ENCODE data around the gene STX7.

Gene STX7

GRCh38 chr6:132401618-132402285, 111.2 kb downstream of the STX7 start (continued):
- TF ChIP-seq GLIS1 (tag by site-specific recombination; IDR thresholded peaks at IDR 0.05): no peak
- no peak for TF ChIP-seq HOXD13 (CRISPR knock-in tag; IDR thresholded peaks at IDR 0.05; ENCODE audit: borderline replicate concordance)
- TF ChIP-seq ZNF394 (tag by site-specific recombination; IDR thresholded peaks at IDR 0.05; ENCODE audit: borderline replicate concordance): no peak
- no peak for TF ChIP-seq ZBTB1 (tag by site-specific recombination; IDR thresholded peaks at IDR 0.05)
- no peak for TF ChIP-seq KLF10 (tag by site-specific recombination; IDR thresholded peaks at IDR 0.05)
- no peak for TF ChIP-seq MZF1 (tag by site-specific recombination; IDR thresholded peaks at IDR 0.05; ENCODE audit: borderline replicate concordance)
- TF ChIP-seq ZNF624 (tag by site-specific recombination; IDR thresholded peaks at IDR 0.05): no peak
- TF ChIP-seq ZFP37 (tag by site-specific recombination; IDR thresholded peaks at IDR 0.05): no peak
- TF ChIP-seq ZSCAN18 (tag by site-specific recombination; IDR thresholded peaks at IDR 0.05): no peak
- TF ChIP-seq SCRT1 (tag by site-specific recombination; IDR thresholded peaks at IDR 0.05; ENCODE audit: borderline replicate concordance): no peak
- TF ChIP-seq YY2 (tag by site-specific recombination; IDR thresholded peaks at IDR 0.05): no peak
- no peak for TF ChIP-seq ZNF223 (tag by site-specific recombination; IDR thresholded peaks at IDR 0.05)
- no peak for TF ChIP-seq SP3 (tag by site-specific recombination; IDR thresholded peaks at IDR 0.05)
- no peak for TF ChIP-seq ZBTB20 (tag by site-specific recombination; IDR thresholded peaks at IDR 0.05)
- TF ChIP-seq ZNF48 (tag by site-specific recombination; IDR thresholded peaks at IDR 0.05): no peak
- TF ChIP-seq ZNF670 (tag by site-specific recombination; IDR thresholded peaks at IDR 0.05; ENCODE audit: low read depth): no peak
- TF ChIP-seq ZNF148 (tag by site-specific recombination; IDR thresholded peaks at IDR 0.05; ENCODE audit: borderline replicate concordance): no peak
- no peak for TF ChIP-seq ZNF76 (tag by site-specific recombination; IDR thresholded peaks at IDR 0.05; ENCODE audit: borderline replicate concordance, low read depth)
- 0 out of 2 replicates have a peak, but pooled peaks have one; percentile 16 for TF ChIP-seq KLF7 (tag by site-specific recombination; IDR thresholded peaks at IDR 0.05; ENCODE audit: borderline replicate concordance)
- TF ChIP-seq BCL11A (tag by site-specific recombination; IDR thresholded peaks at IDR 0.05; ENCODE audit: low read depth): no peak
- TF ChIP-seq ZNF645 (tag by site-specific recombination; IDR thresholded peaks at IDR 0.05): no peak
- TF ChIP-seq ZNF112 (tag by site-specific recombination; IDR thresholded peaks at IDR 0.05): no peak
- TF ChIP-seq ZNF629 (tag by site-specific recombination; IDR thresholded peaks at IDR 0.05): no peak
- TF ChIP-seq ZNF16 (tag by site-specific recombination; IDR thresholded peaks at IDR 0.05; ENCODE audit: low read depth): no peak
- TF ChIP-seq ZSCAN4 (tag by site-specific recombination; IDR thresholded peaks at IDR 0.05): no peak
- no peak for TF ChIP-seq ZNF155 (tag by site-specific recombination; IDR thresholded peaks at IDR 0.05)
- TF ChIP-seq ZBTB48 (tag by site-specific recombination; IDR thresholded peaks at IDR 0.05): peak; percentile 46; the same call in 1 of the 2 replicates
- TF ChIP-seq ZNF558 (tag by site-specific recombination; IDR thresholded peaks at IDR 0.05): no peak
- TF ChIP-seq ZBTB7A (tag by site-specific recombination; IDR thresholded peaks at IDR 0.05; ENCODE audit: low read depth): no peak
- no peak for TF ChIP-seq ZNF776 (tag by site-specific recombination; IDR thresholded peaks at IDR 0.05; ENCODE audit: borderline replicate concordance)
- TF ChIP-seq ZNF37A (tag by site-specific recombination; IDR thresholded peaks at IDR 0.05): no peak
